Right lobe of liver (tissue), 4 donors: ENCODE results near the gene TTLL1.

Source experiments
- POLR2A ChIP-seq: fragments of 450-650 bp; IDR thresholded peaks from one replicate; pipeline ENCODE4 v1.6.1; 2017; ENCODE audit warnings: antibody characterized with exemption, mild to moderate bottlenecking
- TF ChIP-seq, protein P1 (sequence below), 4 donors: fragments of 200-600 bp in 3 of 4; fragments of 450-650 bp in 1 of 4; IDR thresholded peaks; one replicate each; pipeline versions ENCODE4 v1.5.1 to v1.8.0; 2016 to 2022; ENCODE audit warnings: antibody characterized with exemption in 4 of 4, mild to moderate bottlenecking in 2 of 4
- donor health status: DM: no; HTN: no; CAD: no.
- donor health status: DM: no; HTN: no; CAD: no.
- donor health status: DM: no; HTN: yes; CAD: no.

DNA sequence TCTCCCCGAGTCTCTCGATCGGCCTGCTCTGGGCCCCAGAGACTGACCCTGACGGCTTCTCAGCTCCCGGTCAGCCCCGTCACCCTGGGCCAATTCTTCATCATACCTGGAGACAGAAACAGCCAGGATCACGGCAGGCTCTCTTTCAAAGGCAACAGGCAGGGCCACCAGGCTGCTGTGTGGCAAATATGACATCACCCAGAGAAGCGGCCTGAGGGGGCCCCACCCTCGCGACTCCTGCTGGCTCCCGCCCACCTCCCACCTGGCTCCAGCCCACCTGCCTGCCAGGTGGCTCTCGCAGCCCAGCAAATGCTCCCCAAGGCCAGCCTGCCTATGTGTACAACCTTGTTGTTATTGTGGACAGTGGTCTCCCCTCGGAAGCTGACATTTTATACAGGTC is 49.4 kb downstream of the TTLL1 start:
- TF ChIP-seq, protein P1, sequence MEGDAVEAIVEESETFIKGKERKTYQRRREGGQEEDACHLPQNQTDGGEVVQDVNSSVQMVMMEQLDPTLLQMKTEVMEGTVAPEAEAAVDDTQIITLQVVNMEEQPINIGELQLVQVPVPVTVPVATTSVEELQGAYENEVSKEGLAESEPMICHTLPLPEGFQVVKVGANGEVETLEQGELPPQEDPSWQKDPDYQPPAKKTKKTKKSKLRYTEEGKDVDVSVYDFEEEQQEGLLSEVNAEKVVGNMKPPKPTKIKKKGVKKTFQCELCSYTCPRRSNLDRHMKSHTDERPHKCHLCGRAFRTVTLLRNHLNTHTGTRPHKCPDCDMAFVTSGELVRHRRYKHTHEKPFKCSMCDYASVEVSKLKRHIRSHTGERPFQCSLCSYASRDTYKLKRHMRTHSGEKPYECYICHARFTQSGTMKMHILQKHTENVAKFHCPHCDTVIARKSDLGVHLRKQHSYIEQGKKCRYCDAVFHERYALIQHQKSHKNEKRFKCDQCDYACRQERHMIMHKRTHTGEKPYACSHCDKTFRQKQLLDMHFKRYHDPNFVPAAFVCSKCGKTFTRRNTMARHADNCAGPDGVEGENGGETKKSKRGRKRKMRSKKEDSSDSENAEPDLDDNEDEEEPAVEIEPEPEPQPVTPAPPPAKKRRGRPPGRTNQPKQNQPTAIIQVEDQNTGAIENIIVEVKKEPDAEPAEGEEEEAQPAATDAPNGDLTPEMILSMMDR (IDR thresholded peaks at IDR 0.05), result no peak
- TF ChIP-seq POLR2A, result no peak
